Activated naive CD4-positive, alpha-beta T cell treated with anti-CD3 and anti-CD28 coated beads, Interleukin-2, amount 10 ng/mL, durations not matched to agents 7 days and 5 days (primary cell): Measurements from ENCODE around the gene NIPSNAP2.
A peak's percentile ranks its signal among the peaks of the same experiment; 100 is the strongest.
"Not testable (repeated sequence)": the region's sequence is repeated elsewhere in the genome, so short reads cannot be mapped to it uniquely, and the experiment has no call there.

Experiments
- CTCF ChIA-PET: fragments of 350-600 bp; sonication (Branson Sonifier 250); formaldehyde crosslinking; loops from one replicate; lab custom pipeline; 2021; ENCODE audit warnings: antibody characterized with exemption; lab: Charles Lee
- DNase-seq: peaks from one replicate; pipeline ENCODE4 v3.0.0-alpha.2; 2020
- H3K27ac Mint-ChIP-seq: one replicate; pipeline ENCODE4 v1.8.0; 2021; ENCODE audit warnings: mild to moderate bottlenecking, moderate library complexity, mixed read lengths
- H3K27me3 Mint-ChIP-seq: one replicate; pipeline ENCODE4 v1.8.0; 2021; ENCODE audit warnings: mild to moderate bottlenecking, mixed read lengths
- H3K36me3 Mint-ChIP-seq: one replicate; pipeline ENCODE4 v1.8.0; 2021; ENCODE audit warnings: mixed read lengths
- H3K4me1 Mint-ChIP-seq: one replicate; pipeline ENCODE4 v1.8.0; 2021; ENCODE audit warnings: mixed read lengths
- H3K4me3 Mint-ChIP-seq: one replicate; pipeline ENCODE4 v1.8.0; 2021; ENCODE audit warnings: mild to moderate bottlenecking, moderate library complexity, mixed read lengths
- H3K9me3 Mint-ChIP-seq: one replicate; pipeline ENCODE4 v1.8.0; 2021; ENCODE audit warnings: mixed read lengths

Gene NIPSNAP2

GRCh38 chr7:55964261-55965099, at the start of gene NIPSNAP2:
TSS of gene NIPSNAP2 (plus strand) at chr7:55964585. CDS start at chr7:55964610, 25 bp downstream.
- Mint-ChIP-seq H3K36me3 (peaks cover 8% of the 10 kb centered on the region), H3K9me3 (no peaks in the 10 kb centered on the region), H3K27ac (peak within 1 kb of the TSS; percentile 91), H3K4me1 (peaks cover 25% of the 10 kb centered on the region), H3K27me3 (no peaks in the 10 kb centered on the region), H3K4me3 (peak within 1 kb of the TSS; percentile 84)
- CTCF ChIA-PET = interaction anchor here (0.6 to 1.7 kb wide), 8 partner anchors 15 to 371 kb away, joined by 3 to 5 read pairs (median 4); partner anchors contain the start of gene PSPH
- DNase-seq = peak; percentile 62

- Mint-ChIP-seq H3K27ac (no peak overlapping the region), H3K4me3 (no peak overlapping the region), H3K4me1 (no peaks in the 10 kb centered on the region), H3K36me3 (no peaks in the 10 kb centered on the region), H3K9me3 (peaks cover 2% of the 10 kb centered on the region), H3K27me3 (no peaks in the 10 kb centered on the region)
- CTCF ChIA-PET = no interaction called here
- DNase-seq = no peak
Observed at GRCh38 chr7:55917771-55918170, 46.6 kb upstream of the NIPSNAP2 start.

GRCh38 chr7:55928006-55928767, 36.2 kb upstream of the NIPSNAP2 start:
- no peak for DNase-seq
- Mint-ChIP-seq H3K9me3 (peaks cover 3% of the 10 kb centered on the region), H3K36me3 (no peaks in the 10 kb centered on the region), H3K4me3 (no peak overlapping the region), H3K27me3 (no peaks in the 10 kb centered on the region), H3K27ac (no peak overlapping the region), H3K4me1 (no peaks in the 10 kb centered on the region)
- CTCF ChIA-PET = no interaction called here

DNA sequence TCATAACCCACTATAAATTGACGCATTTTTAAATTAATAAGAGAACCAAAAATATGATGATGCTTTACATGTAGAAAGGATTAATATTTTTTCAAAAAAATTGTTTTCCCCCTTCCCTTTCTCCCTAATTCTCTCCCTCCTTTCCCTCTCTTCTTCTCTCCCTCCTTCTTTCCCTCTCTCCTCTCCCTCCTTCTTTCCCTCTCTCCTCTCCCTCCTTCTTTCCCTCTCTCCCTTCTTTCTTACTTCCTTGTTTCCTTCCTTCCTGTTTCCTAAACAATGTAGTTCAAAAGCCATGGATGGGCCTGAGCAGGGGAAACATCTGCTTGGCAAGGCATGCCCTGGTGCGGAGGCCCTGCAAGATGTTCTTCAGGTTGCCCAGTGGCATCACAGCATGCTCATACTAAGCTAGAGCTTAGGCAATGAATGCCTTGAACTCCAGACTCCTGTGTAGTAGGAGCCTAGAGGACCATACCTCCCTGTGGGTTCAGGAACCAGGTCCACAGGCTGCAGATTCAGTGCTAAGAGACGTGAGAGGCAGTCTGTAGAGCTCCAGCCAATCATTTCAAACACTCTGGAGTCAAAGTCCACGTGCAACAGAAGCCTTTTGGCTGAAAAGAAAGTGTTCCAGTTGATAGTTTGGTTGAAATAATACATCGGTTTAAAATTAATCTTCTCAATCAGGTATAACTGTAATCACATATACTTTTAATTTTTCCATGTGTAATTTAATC, 32.8 kb upstream of the NIPSNAP2 start:
- Mint-ChIP-seq H3K36me3 (no peaks in the 10 kb centered on the region), H3K27ac (no peak overlapping the region), H3K27me3 (no peaks in the 10 kb centered on the region), H3K4me1 (no peaks in the 10 kb centered on the region), H3K4me3 (no peak overlapping the region), H3K9me3 (peaks cover 9% of the 10 kb centered on the region)
- DNase-seq = no peak
- CTCF ChIA-PET = no interaction called here

- Mint-ChIP-seq H3K27ac (no peak overlapping the region), H3K9me3 (peaks cover 38% of the 10 kb centered on the region), H3K4me3 (no peak overlapping the region), H3K36me3 (peaks cover 5% of the 10 kb centered on the region), H3K4me1 (no peaks in the 10 kb centered on the region), H3K27me3 (no peaks in the 10 kb centered on the region)
- DNase-seq = no peak
- CTCF ChIA-PET = no interaction called here
Observed at GRCh38 chr7:55939514-55940123, 24.8 kb upstream of the NIPSNAP2 start.

DNA sequence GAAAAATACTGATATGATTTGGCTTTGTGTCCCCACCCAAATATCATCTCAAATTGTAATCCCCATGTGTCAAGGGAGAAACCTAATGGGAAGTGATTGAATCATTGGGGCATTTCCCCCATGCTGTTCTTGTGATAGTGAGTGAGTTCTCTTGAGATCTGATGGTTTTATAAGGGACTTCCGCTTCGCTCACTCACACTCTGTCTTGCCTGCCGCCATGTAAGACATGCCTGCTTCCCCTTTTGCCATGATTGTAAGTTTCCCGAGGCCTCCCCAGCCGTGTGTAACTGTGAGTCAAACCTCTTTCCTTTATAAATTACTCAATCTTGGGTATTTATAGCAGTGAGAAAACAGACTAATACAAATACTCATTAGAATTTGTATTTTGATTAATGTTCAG, 17.8 kb upstream of the NIPSNAP2 start:
- Mint-ChIP-seq H3K36me3 (no peaks in the 10 kb centered on the region), H3K9me3 (peaks cover 15% of the 10 kb centered on the region), H3K4me1 (peaks cover under 1% of the 10 kb centered on the region), H3K4me3 (no peak overlapping the region), H3K27ac (no peak overlapping the region), H3K27me3 (no peaks in the 10 kb centered on the region)
- no peak for DNase-seq
- CTCF ChIA-PET = no interaction called here

GRCh38 chr7:55951637-55952351, 12.6 kb upstream of the NIPSNAP2 start, which contains the start of gene MRPS17:
TSS of gene MRPS17 (plus strand) at chr7:55951877. CDS start at chr7:55953196, 1,319 bp downstream.
- Mint-ChIP-seq H3K27ac (peak within 1 kb of the TSS; percentile 92), H3K27me3 (no peaks in the 10 kb centered on the region), H3K9me3 (no peaks in the 10 kb centered on the region), H3K4me1 (peaks cover 23% of the 10 kb centered on the region), H3K36me3 (peaks cover 20% of the 10 kb centered on the region), H3K4me3 (peak within 1 kb of the TSS; percentile 87)
- peak; percentile 97 for DNase-seq
- CTCF ChIA-PET = interaction anchor here (0.9 kb wide), 1 partner anchor 9 kb away, joined by 3 read pairs; no protein-coding TSS in a partner anchor

- CTCF ChIA-PET, H3K27me3 Mint-ChIP-seq, DNase-seq, H3K9me3 Mint-ChIP-seq: not testable (repeated sequence)
- H3K36me3 Mint-ChIP-seq = peaks cover 21% of the 10 kb centered on the region
- H3K4me1 Mint-ChIP-seq = peaks cover 23% of the 10 kb centered on the region
- H3K4me3 Mint-ChIP-seq = peak overlapping the region; percentile 87
- H3K27ac Mint-ChIP-seq = peak overlapping the region; percentile 92
Observed at GRCh38 chr7:55952352-55952671, 12.1 kb upstream of the NIPSNAP2 start.

DNA sequence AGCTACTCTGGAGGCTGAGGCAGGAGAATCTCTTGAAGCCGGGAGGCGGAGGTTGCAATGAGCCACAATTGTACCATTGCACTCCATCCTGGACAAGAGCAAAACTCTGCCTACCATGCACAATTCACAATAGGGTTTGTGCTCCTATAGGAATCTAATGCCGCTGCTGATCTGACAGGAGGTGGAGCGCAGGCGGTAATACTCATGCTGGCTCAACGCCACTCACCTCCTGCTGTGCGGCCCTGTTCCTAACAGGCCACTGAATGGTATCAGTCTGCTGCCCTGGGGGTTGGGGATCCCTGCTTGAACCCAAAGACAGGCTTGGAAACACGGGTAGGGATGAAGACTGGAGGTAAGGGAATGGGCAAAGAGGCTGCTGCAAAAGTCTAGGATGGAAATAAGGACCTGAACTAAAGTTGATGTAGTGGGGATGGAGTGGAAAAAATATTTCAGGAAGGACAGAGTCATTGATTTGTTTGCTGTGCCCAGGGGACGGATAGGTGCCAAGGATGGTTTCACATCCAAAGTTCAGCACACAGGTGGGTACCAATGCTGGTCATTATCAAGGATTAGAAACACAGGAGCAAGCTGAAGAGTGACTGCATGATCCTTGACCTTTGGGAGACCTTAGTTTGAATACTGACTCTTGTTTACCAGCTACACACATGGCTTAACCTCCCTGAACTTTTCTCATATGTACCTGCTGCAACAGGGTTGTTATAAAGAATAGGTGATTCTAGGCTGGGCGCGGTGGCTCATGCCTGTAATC, 10.5 kb upstream of the NIPSNAP2 start:
- Mint-ChIP-seq H3K9me3 (no peaks in the 10 kb centered on the region), H3K27me3 (no peaks in the 10 kb centered on the region), H3K27ac (peak overlapping the region; percentile 92), H3K4me3 (peak overlapping the region; percentile 87), H3K4me1 (peaks cover 23% of the 10 kb centered on the region), H3K36me3 (peaks cover 22% of the 10 kb centered on the region)
- CTCF ChIA-PET = no interaction called here
- DNase-seq = no peak

GRCh38 chr7:55957190-55957589, 7.2 kb upstream of the NIPSNAP2 start:
- H3K9me3 Mint-ChIP-seq = no peaks in the 10 kb centered on the region
- no peak for DNase-seq

DNA sequence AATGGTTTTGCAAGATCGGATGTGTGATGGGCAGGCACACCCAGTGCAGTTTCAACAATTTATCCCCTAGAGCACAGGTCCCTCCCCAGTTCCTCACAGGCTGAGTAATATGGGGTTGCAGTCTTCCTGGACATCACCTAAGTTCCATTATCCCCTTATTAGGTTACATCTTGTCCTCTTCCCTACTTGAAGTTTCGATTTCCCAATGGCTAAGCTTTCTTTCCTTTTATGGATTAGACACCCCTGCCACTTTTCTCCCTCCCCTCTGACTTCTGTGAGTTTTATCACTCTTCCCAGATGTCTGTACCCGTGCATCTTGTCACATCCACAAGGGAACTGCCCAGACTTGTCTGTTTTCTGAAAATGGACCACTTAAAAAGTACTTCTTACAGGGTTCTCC, 2.4 kb upstream of the NIPSNAP2 start:
- H3K4me3 Mint-ChIP-seq = no peak overlapping the region
- H3K27ac Mint-ChIP-seq = no peak overlapping the region
- peaks cover 22% of the 10 kb centered on the region for H3K4me1 Mint-ChIP-seq
- H3K27me3 Mint-ChIP-seq = no peaks in the 10 kb centered on the region
- peaks cover 4% of the 10 kb centered on the region for H3K36me3 Mint-ChIP-seq
- no peak for DNase-seq
- no peaks in the 10 kb centered on the region for H3K9me3 Mint-ChIP-seq
- CTCF ChIA-PET = interaction anchor here (1.7 kb wide), 1 partner anchor 320 kb away, joined by 6 read pairs; no protein-coding TSS in a partner anchor

More at GRCh38 chr7:55957190-55957589, 7.2 kb upstream of the NIPSNAP2 start:
- Mint-ChIP-seq H3K27ac (no peak overlapping the region), H3K36me3 (peaks cover 17% of the 10 kb centered on the region), H3K4me3 (no peak overlapping the region), H3K4me1 (peaks cover 17% of the 10 kb centered on the region), H3K27me3 (no peaks in the 10 kb centered on the region)
- CTCF ChIA-PET = no interaction called here

DNA sequence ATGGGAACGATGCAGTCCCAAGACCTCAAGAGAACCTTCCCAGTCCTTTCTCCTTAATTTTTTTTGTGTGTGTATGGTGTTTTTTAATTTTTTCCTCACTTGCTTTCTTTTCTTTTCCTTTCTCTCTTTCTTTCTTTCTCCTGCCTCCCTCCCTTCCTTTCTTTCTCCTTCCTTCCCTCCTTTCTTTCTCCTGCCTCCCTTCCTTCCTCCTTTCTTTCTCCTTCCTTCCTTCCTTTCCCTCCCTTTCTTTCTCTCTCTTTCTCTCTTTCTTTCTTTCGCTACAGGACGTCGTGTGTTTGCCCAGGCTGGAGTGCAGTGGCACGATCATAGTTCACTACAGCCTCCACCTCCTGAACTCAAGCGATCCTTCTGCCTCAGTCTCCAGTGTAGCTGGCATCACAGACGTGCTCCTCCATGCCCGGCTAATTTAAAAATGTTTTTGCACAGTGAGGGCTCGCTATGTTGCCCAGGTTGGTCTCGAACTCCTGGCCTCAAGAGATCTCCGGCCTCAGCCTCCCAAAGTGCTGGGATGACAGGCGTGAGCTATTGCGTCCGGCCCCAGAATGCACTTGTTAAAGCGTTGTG, 709 bp upstream of the NIPSNAP2 start:
- Mint-ChIP-seq H3K27me3 (no peaks in the 10 kb centered on the region), H3K4me3 (peak overlapping the region; percentile 75), H3K27ac (peak overlapping the region; percentile 88), H3K36me3 (peaks cover 4% of the 10 kb centered on the region), H3K4me1 (peaks cover 22% of the 10 kb centered on the region), H3K9me3 (no peaks in the 10 kb centered on the region)
- CTCF ChIA-PET = interaction anchor here (0.6 to 1.7 kb wide), 6 partner anchors 15 to 370 kb away, joined by 3 to 5 read pairs (median 4); no protein-coding TSS in a partner anchor
- no peak for DNase-seq
